CD4-positive, alpha-beta T cell (primary cell): Measurements from ENCODE around the gene STRADB. TPM values are rescaled to one million over a fixed set of nuclear protein-coding genes. Genes with fewer than 3 reads are reported as not detected.

Source experiments
- ATAC-seq: fragments of 200-7000 bp; cut with Tn5 transposase; one replicate; pipeline ENCODE4 v1.10.0; 2022; ENCODE audit warnings: mild to moderate bottlenecking; ENCODE audit not compliant: poor library complexity
- CTCF ChIA-PET: fragments of 350-600 bp; sonication (Branson Sonifier 250); formaldehyde crosslinking; loops from one replicate; lab custom pipeline; 2021; ENCODE audit warnings: antibody characterized with exemption, inconsistent platforms; lab: Charles Lee
- POLR2A ChIA-PET: fragments of 350-600 bp; sonication (Branson Sonifier 250); formaldehyde crosslinking; loops from one replicate; lab custom pipeline; 2021; ENCODE audit warnings: antibody characterized with exemption, inconsistent platforms; lab: Charles Lee
- DNase-seq, 14 experiments: peaks; one replicate each; pipeline ENCODE4 v3.0.0-alpha.2; 2013 to 2020; ENCODE audit warnings: mixed read lengths in 2 of 14
- H3K27ac ChIP-seq, 2 donors: one replicate each; pipeline versions ENCODE4 v1.5.1 to v1.7.0; 2013; ENCODE audit warnings: low read length in 2 of 2, low read depth in 1 of 2, mild to moderate bottlenecking in 1 of 2
- H3K27me3 ChIP-seq, 2 experiments: 1 replicate in 1 of 2; 2 replicates in 1 of 2; pipeline versions ENCODE4 v1.6.1 to v1.7.0; 2013; ENCODE audit warnings: low read length in 2 of 2, control low read depth in 1 of 2, mild to moderate bottlenecking in 1 of 2, moderate library complexity in 1 of 2; ENCODE audit not compliant: insufficient read depth in 2 of 2, control insufficient read depth in 1 of 2
- H3K36me3 ChIP-seq: one replicate; pipeline ENCODE4 v1.6.1; 2013; ENCODE audit warnings: low read length, control low read depth; ENCODE audit not compliant: insufficient read depth
- H3K4me1 ChIP-seq: one replicate; pipeline ENCODE4 v1.6.1; 2013; ENCODE audit warnings: low read length, control low read depth; ENCODE audit not compliant: insufficient read depth
- H3K4me3 ChIP-seq: one replicate; pipeline ENCODE4 v1.5.1; 2013; ENCODE audit warnings: mild to moderate bottlenecking, low read length, moderate library complexity
- H3K9me3 ChIP-seq, 2 experiments: 1 replicate in 1 of 2; 2 replicates in 1 of 2; pipeline versions ENCODE4 v1.6.1 to v1.7.0; 2013; ENCODE audit warnings: low read length in 2 of 2, mild to moderate bottlenecking in 2 of 2, control low read depth in 1 of 2, moderate library complexity in 1 of 2; ENCODE audit not compliant: control insufficient read depth in 1 of 2, insufficient read depth in 1 of 2
- H3K27ac Mint-ChIP-seq: one replicate; pipeline ENCODE4 v1.8.0; 2020; ENCODE audit warnings: mixed read lengths
- H3K27me3 Mint-ChIP-seq: one replicate; pipeline ENCODE4 v1.8.0; 2021; ENCODE audit warnings: mixed read lengths
- H3K36me3 Mint-ChIP-seq: one replicate; pipeline ENCODE4 v1.8.0; 2021; ENCODE audit warnings: low read depth, mixed read lengths
- H3K4me1 Mint-ChIP-seq: one replicate; pipeline ENCODE4 v1.8.0; 2021; ENCODE audit warnings: low read depth, mixed read lengths
- H3K4me3 Mint-ChIP-seq: one replicate; pipeline ENCODE4 v1.8.0; 2020; ENCODE audit warnings: mild to moderate bottlenecking, mixed read lengths
- H3K9me3 Mint-ChIP-seq: one replicate; pipeline ENCODE4 v1.8.0; 2020; ENCODE audit warnings: mixed read lengths
- CTCF ChIP-seq: fragments of 200-600 bp; IDR thresholded peaks from one replicate; pipeline ENCODE4 v1.8.0; 2022; ENCODE audit warnings: antibody characterized with exemption, mild to moderate bottlenecking
- intact Hi-C, 2 experiments: fragments of 100-400 bp; cut with DNase I in 1 of 2; cut with micrococcal nuclease in 1 of 2; formaldehyde crosslinking; loops; one replicate each; pipeline versions ENCODE4 v1.15.1 to v1.9.0; 2023 to 2025; cut with DNase I, micrococcal nuclease
- total RNA-seq, 174 experiments: library from RNA in 2 of 174; stranded (reverse) in 2 of 174; gene quantifications; one replicate each; pipeline ENCODE4 v1.2.3 and lab custom pipeline; 2021 to 2026

Gene STRADB
- total RNA-seq, 2 experiments from 2014 or later = 4.2 to 5.6 TPM

- intact Hi-C loops = no loop called here
- Mint-ChIP-seq H3K36me3 (no peaks in the 10 kb centered on the region), H3K27me3 (no peaks in the 10 kb centered on the region), H3K4me3 (no peak overlapping the region), H3K27ac (no peak overlapping the region), H3K9me3 (no peaks in the 10 kb centered on the region), H3K4me1 (no peaks in the 10 kb centered on the region)
- ATAC-seq (no peak), DNase-seq (no peak)
- TF ChIP-seq CTCF = no peak
- H3K4me1 ChIP-seq = no peaks in the 10 kb centered on the region
- H3K27ac ChIP-seq = no peak overlapping the region
- H3K36me3 ChIP-seq = no peaks in the 10 kb centered on the region
- CTCF ChIA-PET = no interaction called here
- H3K4me3 ChIP-seq = no peak overlapping the region
- peaks cover 0 to 3% of the 10 kb centered on the region in 2 experiments for H3K27me3 ChIP-seq
- POLR2A ChIA-PET = no interaction called here
- no peaks in the 10 kb centered on the region for H3K9me3 ChIP-seq
These were observed 38.8 kb downstream of the STRADB start for GRCh38 chr2:201490291-201490690.

GRCh38 chr2:201496785-201497184 is 45.2 kb downstream of the STRADB start:
- ATAC-seq (no peak), DNase-seq (no peak)
- ChIA-PET CTCF (no interaction called here), POLR2A (no interaction called here)
- no peak overlapping the region for H3K4me3 Mint-ChIP-seq
- no peak overlapping the region for H3K27ac Mint-ChIP-seq
- H3K27me3 Mint-ChIP-seq = peaks cover 4% of the 10 kb centered on the region
- no peaks in the 10 kb centered on the region for H3K4me1 Mint-ChIP-seq
- TF ChIP-seq CTCF = no peak
- Histone ChIP-seq H3K4me3 (no peak overlapping the region), H3K27me3 (peaks cover 0 to 5% of the 10 kb centered on the region in 2 experiments), H3K36me3 (no peaks in the 10 kb centered on the region), H3K9me3 (no peaks in the 10 kb centered on the region), H3K27ac (no peak overlapping the region), H3K4me1 (no peaks in the 10 kb centered on the region)
- H3K36me3 Mint-ChIP-seq = peaks cover 12% of the 10 kb centered on the region
- intact Hi-C loops = no loop called here
- peaks cover 5% of the 10 kb centered on the region for H3K9me3 Mint-ChIP-seq

GRCh38 chr2:201500534-201500933 is 49.0 kb downstream of the STRADB start:
- Histone ChIP-seq H3K36me3 (no peaks in the 10 kb centered on the region), H3K4me3 (no peak overlapping the region), H3K27me3 (no peaks in the 10 kb centered on the region), H3K9me3 (peaks cover 9 to 10% of the 10 kb centered on the region in 2 experiments), H3K27ac (no peak overlapping the region), H3K4me1 (no peaks in the 10 kb centered on the region)
- DNase-seq (no peak), ATAC-seq (no peak)
- no peak overlapping the region for H3K27ac Mint-ChIP-seq
- peaks cover 18% of the 10 kb centered on the region for H3K9me3 Mint-ChIP-seq
- POLR2A ChIA-PET = no interaction called here
- intact Hi-C loops = no loop called here
- peaks cover 30% of the 10 kb centered on the region for H3K36me3 Mint-ChIP-seq
- no peaks in the 10 kb centered on the region for H3K4me1 Mint-ChIP-seq
- no peak overlapping the region for H3K4me3 Mint-ChIP-seq
- no peak for TF ChIP-seq CTCF
- peaks cover 4% of the 10 kb centered on the region for H3K27me3 Mint-ChIP-seq
- CTCF ChIA-PET = no interaction called here
